Measurements from ENCODE around the gene MUC21.

Gene MUC21

DNA sequence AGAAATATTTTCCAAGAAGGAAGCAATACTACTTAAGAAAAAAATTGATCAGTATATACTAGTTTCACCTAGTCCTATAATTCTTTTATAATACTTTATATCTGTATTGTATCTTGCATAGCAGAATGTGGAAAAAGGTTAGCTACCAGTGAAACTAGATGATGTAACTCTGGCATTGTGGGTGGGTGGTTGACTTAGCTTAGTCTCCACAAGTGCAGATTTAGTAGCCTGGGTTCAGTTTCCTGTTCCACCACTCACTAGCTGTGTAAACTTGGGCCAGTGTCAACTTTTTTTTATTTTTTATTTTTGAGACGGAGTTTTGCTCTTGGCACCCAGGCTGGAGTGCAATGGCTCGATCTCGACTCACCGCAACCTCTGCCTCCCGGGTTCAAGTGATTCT, 2.0 kb downstream of the MUC21 start:
- H3K27ac ChIP-seq (ENCODE audit: low read length), result no peak overlapping the region
- no peak overlapping the region for H3K4me2 ChIP-seq (ENCODE audit: low read depth, low read length)
- H4K20me1 ChIP-seq (ENCODE audit: insufficient read depth, low read length), result no peaks in the 10 kb centered on the region
- no peaks in the 10 kb centered on the region for H3K9me3 ChIP-seq (replicated peaks; ENCODE audit: insufficient read depth, low read length)
- peaks cover 6% of the 10 kb centered on the region; the same call in 1 of the 2 replicates for H3K4me1 ChIP-seq (ENCODE audit: low read length)
- no peak overlapping the region for H3K4me3 ChIP-seq (ENCODE audit: low read length)
- H2AFZ ChIP-seq (ENCODE audit: low read length), result no peak overlapping the region
- H3K27me3 ChIP-seq (replicated peaks; ENCODE audit: insufficient read depth, low read length), result peaks cover 16% of the 10 kb centered on the region
- H3K9me2 ChIP-seq (replicated peaks; ENCODE audit: insufficient read depth, low read length), result no peaks in the 10 kb centered on the region
- no peaks in the 10 kb centered on the region for H3F3A ChIP-seq (ENCODE audit: insufficient read depth, low read length)
- TF ChIP-seq EZH2 (optimal IDR thresholded peaks at IDR 0.05; ENCODE audit: low read depth, low read length) (no peak), EZH2phosphoT487 (IDR thresholded peaks at IDR 0.05; ENCODE audit: low read length) (no peak)
- TF ChIP-seq, protein P1, sequence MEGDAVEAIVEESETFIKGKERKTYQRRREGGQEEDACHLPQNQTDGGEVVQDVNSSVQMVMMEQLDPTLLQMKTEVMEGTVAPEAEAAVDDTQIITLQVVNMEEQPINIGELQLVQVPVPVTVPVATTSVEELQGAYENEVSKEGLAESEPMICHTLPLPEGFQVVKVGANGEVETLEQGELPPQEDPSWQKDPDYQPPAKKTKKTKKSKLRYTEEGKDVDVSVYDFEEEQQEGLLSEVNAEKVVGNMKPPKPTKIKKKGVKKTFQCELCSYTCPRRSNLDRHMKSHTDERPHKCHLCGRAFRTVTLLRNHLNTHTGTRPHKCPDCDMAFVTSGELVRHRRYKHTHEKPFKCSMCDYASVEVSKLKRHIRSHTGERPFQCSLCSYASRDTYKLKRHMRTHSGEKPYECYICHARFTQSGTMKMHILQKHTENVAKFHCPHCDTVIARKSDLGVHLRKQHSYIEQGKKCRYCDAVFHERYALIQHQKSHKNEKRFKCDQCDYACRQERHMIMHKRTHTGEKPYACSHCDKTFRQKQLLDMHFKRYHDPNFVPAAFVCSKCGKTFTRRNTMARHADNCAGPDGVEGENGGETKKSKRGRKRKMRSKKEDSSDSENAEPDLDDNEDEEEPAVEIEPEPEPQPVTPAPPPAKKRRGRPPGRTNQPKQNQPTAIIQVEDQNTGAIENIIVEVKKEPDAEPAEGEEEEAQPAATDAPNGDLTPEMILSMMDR (IDR thresholded peaks at IDR 0.05; ENCODE audit: low read length), result no peak
- H3K36me3 ChIP-seq (replicated peaks; ENCODE audit: insufficient read depth, low read length), result no peaks in the 10 kb centered on the region
- H3K9ac ChIP-seq (ENCODE audit: low read length), result no peak overlapping the region
- DNase-seq, result no peak
- no peaks in the 10 kb centered on the region for H3K79me2 ChIP-seq (ENCODE audit: low read length)

DNA sequence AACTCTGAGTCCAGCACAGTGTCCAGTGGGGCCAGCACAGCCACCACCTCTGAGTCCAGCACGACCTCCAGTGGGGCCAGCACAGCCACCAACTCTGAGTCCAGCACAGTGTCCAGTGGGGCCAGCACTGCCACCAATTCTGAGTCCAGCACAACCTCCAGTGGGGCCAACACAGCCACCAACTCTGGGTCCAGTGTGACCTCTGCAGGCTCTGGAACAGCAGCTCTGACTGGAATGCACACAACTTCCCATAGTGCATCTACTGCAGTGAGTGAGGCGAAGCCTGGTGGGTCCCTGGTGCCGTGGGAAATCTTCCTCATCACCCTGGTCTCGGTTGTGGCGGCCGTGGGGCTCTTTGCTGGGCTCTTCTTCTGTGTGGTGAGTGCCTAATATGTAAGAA, 3.8 kb downstream of the MUC21 start:
- H3F3A ChIP-seq (ENCODE audit: insufficient read depth, low read length), result no peaks in the 10 kb centered on the region
- no peak overlapping the region for H3K4me3 ChIP-seq (ENCODE audit: low read length)
- TF ChIP-seq EZH2 (optimal IDR thresholded peaks at IDR 0.05; ENCODE audit: low read depth, low read length), result no peak
- no peak for TF ChIP-seq EZH2phosphoT487 (IDR thresholded peaks at IDR 0.05; ENCODE audit: low read length)
- TF ChIP-seq, protein P1 (IDR thresholded peaks at IDR 0.05; ENCODE audit: low read length), result no peak
- H4K20me1 ChIP-seq (ENCODE audit: insufficient read depth, low read length), result no peaks in the 10 kb centered on the region
- no peaks in the 10 kb centered on the region for H3K9me2 ChIP-seq (replicated peaks; ENCODE audit: insufficient read depth, low read length)
- peaks cover 12% of the 10 kb centered on the region for H3K27me3 ChIP-seq (replicated peaks; ENCODE audit: insufficient read depth, low read length)
- no peak overlapping the region for H2AFZ ChIP-seq (ENCODE audit: low read length)
- no peak overlapping the region for H3K4me2 ChIP-seq (ENCODE audit: low read depth, low read length)
- H3K9ac ChIP-seq (ENCODE audit: low read length), result no peak overlapping the region
- H3K27ac ChIP-seq (ENCODE audit: low read length), result no peak overlapping the region
- no peaks in the 10 kb centered on the region for H3K79me2 ChIP-seq (ENCODE audit: low read length)
- H3K36me3 ChIP-seq (replicated peaks; ENCODE audit: insufficient read depth, low read length), result no peaks in the 10 kb centered on the region
- no peak for DNase-seq
- peaks cover 11% of the 10 kb centered on the region; the same call in 1 of the 2 replicates for H3K4me1 ChIP-seq (ENCODE audit: low read length)
- no peaks in the 10 kb centered on the region for H3K9me3 ChIP-seq (replicated peaks; ENCODE audit: insufficient read depth, low read length)

DNA sequence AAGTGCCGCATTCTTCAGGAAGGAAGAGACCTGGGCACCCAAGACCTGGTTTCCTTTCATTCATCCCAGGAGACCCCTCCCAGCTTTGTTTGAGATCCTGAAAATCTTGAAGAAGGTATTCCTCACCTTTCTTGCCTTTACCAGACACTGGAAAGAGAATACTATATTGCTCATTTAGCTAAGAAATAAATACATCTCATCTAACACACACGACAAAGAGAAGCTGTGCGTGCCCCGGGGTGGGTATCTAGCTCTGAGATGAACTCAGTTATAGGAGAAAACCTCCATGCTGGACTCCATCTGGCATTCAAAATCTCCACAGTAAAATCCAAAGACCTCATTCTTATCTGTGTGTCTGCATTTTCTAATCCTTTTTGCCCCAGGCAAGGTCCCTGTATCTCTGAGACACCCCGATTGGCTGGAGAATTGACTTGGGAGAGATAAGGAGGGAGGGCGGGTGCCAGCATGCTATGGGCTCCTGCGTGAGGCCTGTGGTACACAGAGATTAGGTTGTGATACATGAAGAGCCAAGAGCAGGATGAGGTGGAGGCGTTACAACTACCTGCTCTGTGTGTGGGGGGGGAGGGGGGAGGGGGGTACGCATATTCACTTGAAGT, 4.8 kb downstream of the MUC21 start:
- H3K79me2 ChIP-seq (ENCODE audit: low read length), result no peaks in the 10 kb centered on the region
- H3K4me2 ChIP-seq (ENCODE audit: low read depth, low read length), result no peak overlapping the region
- H3K4me1 ChIP-seq (ENCODE audit: low read length), result peaks cover 11% of the 10 kb centered on the region; the same call in 1 of the 2 replicates
- DNase-seq, result no peak
- no peaks in the 10 kb centered on the region for H4K20me1 ChIP-seq (ENCODE audit: insufficient read depth, low read length)
- no peaks in the 10 kb centered on the region for H3K9me2 ChIP-seq (replicated peaks; ENCODE audit: insufficient read depth, low read length)
- H3K9me3 ChIP-seq (replicated peaks; ENCODE audit: insufficient read depth, low read length), result no peaks in the 10 kb centered on the region
- no peak overlapping the region for H2AFZ ChIP-seq (ENCODE audit: low read length)
- H3K27me3 ChIP-seq (replicated peaks; ENCODE audit: insufficient read depth, low read length), result peaks cover 2% of the 10 kb centered on the region; the same call in 1 of the 2 replicates
- H3F3A ChIP-seq (ENCODE audit: insufficient read depth, low read length), result no peaks in the 10 kb centered on the region
- no peak overlapping the region for H3K4me3 ChIP-seq (ENCODE audit: low read length)
- no peak overlapping the region for H3K27ac ChIP-seq (ENCODE audit: low read length)
- no peak overlapping the region for H3K9ac ChIP-seq (ENCODE audit: low read length)
- H3K36me3 ChIP-seq (replicated peaks; ENCODE audit: insufficient read depth, low read length), result no peaks in the 10 kb centered on the region
- TF ChIP-seq EZH2phosphoT487 (IDR thresholded peaks at IDR 0.05; ENCODE audit: low read length), result no peak
- TF ChIP-seq, protein P1 (IDR thresholded peaks at IDR 0.05; ENCODE audit: low read length), result no peak
- TF ChIP-seq EZH2 (optimal IDR thresholded peaks at IDR 0.05; ENCODE audit: low read depth, low read length), result no peak

All from MM.1S (cell line).